HG03175 (cell line): Measurements from ENCODE around the gene CEACAM16.

Experiments used
- ATAC-seq: cut with Tn5 transposase; IDR thresholded peaks from one replicate; pipeline ENCODE4 v1.9.1; 2021; ENCODE audit warnings: mild to moderate bottlenecking, moderate library complexity; ENCODE audit not compliant: unreplicated experiment

The CEACAM16 gene

DNA sequence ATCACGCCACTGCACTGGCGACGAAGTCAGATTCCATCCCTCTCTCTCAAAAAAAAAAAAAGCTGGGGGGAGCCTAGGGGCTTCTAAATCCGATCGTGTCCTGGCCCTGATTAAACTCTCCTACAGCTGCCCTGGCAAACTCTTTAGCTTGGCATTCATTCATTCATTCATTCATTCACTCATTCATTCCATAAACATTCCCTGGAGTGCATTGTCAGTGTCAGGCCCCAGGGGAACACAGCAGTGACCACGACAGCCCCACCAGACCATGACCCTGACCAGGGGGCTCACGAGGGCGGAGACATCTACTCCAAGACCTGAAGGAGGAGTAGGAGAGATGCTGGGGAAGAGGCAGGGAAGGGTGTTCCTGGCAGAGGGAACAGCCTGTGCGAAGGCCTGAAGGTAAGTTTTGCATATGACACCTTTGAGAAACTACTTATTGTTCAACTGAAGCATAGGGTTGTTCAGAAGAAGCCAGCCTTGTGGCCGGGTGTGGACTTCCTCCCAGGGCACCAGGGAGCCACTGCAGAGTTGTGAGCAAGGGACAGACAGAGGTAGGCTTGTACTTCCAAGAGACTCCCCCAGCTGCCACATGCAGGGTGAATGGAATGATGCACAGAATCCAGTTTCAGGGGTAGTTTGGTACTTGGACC, 24.5 kb downstream of the CEACAM16 start:
- peak; percentile 26 for ATAC-seq

DNA sequence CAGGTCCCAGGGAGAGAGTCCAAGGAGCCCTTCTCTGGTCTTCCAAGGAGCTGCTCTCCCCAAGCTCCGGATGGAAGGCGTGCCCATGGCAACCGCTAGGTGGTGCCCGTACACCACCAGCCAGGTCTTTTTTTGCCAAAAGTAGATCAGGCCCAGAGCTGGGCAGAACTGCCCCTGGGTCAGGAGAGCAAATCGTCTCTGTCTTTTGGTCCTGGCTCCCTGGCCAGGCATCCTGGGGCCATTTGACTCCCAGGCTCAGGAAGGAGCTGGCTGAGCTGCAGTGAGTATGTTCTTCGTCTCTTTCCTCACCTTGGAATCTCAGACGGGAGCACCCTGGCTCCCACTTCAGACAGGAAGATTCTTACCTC, 25.0 kb downstream of the CEACAM16 start:
- peak; percentile 71 for ATAC-seq

DNA sequence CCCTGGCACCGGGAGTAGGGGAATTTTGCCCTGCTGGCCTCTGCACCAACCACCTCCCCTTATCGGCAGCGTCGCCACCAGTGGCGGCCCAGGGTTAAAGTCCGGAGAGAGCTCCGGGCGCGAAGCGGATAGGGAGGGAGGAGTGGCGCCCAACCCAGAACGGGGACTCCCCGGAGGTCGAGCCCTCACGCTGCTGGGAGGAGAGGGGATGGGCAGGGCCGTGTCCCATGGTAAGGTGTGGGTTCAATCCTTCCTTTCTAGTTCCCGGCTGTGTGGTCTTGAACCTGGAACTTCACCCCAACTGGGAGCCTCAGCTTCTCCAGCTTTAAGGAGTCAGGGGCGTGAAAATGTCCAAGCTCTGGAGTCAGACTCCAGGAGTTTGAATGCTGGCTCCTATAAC, 26.3 kb downstream of the CEACAM16 start:
- no peak for ATAC-seq

DNA sequence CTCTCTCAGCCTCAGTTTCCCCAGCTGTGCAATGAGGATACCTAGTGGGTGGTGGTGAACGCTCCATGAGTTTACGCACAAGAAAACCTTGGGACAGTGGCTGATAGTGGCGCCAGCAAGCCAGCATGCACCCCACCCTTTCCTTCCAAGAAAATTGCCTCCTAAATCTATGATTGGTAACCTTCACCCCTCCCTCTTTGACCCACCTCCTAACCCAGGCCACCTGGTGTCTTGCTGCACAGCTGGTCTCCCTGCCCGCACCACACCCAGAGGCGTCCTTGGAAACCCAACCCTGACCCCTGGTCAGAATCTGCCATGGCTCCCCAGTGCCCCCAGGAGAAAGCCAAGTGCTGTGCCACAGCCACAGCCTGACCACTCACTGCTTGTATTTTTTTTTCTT, 26.7 kb downstream of the CEACAM16 start:
- no peak for ATAC-seq

DNA sequence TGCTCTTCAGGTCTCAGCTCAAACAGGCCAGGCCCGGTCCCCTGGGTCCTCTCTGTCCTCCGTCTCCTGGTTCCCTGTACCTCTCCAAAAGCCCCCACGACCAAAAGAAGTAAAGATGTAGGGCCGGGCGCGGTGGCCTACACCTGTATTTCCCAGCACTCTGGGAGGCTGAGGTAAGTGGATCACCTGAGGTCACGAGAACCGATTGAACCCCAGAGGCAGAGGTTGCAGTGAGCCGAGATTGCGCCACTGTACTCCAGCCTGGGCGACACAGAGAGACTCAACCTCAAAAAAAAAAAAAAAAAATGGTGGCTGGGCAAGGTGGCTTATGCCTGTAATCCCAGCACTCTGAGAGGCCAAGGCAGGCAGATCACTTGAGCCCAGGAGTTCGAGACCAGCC, 27.5 kb downstream of the CEACAM16 start:
- no peak for ATAC-seq

DNA sequence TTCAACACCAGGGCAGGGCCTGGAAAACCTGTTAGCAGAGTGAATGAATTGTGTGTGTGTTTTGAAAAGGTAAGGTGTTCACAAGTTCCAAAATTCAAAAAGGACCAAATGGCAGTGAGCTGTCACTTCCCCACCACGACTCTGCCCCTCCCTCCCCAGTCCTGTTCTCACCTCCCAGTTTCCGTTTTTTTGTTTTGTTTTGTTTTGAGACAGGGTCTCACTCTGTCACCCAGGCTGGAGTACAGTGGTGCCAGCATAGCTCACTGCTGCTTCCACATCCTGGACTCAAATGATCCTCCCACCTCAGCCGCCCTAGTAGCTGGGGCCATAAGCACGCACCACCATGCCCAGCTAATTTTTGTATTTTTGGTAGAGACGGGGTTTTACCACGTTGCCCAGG, 29.2 kb downstream of the CEACAM16 start:
- ATAC-seq: no peak

DNA sequence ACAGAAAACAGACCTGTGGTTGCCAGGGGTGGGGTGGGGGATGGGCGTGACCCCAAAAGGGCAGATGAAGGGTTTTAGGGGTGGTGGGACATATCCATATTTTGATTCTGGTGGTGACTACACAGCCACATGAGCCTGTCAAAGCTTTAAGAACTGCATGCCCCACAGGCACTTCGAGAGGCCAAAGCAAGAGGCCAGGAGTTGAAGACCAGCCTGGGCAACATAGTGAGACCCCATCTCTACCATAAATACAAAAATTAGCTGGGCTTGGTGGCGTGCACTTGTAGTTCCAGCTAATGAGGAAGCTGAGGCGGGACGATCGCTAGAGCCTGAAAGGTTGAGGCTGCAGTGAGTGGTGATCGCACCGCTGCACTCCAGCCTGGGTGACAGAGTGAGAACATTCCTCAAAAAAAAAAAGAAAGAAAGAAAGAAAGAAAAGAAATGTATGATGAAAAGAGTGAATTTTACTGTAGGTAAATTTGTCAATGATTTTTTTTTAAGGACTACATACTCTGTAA, 30.6 kb downstream of the CEACAM16 start:
- ATAC-seq: no peak

DNA sequence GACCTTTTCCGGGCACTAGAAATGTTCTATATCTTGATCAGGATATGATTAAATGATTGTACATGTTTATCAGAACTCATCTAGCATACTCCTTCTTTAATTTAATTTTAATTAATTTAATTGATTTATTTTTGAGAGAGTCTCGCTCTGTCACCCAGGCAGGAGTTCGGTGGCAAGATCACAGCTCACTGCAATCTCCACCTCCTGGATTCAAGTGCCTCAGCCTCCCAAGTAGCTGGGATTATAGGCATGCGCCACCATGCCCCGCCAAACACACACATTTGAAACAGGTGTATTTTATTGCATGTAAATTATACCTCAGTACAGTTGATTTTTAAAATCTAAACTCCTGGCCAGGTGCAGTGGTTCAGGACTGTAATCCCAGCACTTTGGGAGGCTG, 32.1 kb downstream of the CEACAM16 start:
- ATAC-seq: no peak

DNA sequence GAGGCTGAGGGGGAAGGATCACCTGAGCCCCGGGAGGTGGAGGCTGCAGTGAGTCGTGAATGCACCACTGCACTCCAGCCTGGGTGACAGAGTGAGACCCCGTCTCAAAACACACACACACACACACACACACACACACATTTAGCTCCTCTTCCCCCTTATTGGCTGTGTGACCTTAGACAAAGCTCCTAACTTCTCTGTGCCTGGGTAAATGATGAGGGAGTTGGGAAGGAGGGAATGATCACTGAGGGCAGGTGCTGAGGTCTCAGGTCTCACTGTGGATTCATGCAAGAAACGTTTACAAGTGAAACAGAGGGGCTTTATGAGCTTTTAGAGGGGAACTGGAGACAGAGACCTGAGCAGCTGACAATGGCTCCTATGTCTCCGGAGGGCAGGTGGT, 32.7 kb downstream of the CEACAM16 start:
- ATAC-seq: no peak

DNA sequence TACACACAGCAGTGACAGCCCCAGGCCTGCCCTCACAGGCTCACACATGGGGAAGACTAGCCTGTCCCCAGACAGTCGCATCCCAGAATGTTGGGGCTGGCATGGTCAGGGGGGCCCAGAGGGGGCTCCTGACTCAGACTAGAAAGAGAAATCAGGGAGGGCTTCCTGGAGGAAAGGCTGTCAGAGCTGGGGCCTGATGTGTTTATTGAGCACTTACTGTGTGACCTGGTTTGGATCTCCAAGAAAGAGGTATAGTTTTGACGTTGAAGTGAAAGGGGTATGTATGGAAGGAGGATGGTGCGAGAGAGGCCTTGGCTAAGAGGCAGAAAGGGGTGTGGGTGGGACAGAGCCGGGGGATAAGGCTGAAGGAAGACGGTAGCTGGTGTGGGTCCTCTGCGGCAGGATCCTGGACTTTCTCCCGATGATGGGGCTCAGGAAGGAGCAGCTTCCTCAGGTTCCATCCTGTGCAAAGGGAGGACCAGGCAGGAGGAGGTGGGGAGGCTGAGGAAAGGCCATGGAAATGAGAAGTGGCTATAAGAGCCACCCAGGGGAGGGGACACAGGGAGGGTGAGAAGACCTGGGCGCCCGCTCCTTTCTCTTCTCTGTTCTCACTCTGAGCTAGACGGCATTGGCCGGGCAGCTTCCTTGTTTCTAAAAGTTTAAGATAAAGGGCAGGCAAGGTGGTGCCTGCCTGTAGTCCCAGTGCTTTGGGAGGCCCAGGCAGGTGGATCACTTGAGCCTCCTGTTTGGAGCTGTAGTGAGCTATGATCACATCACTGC, 33.5 kb downstream of the CEACAM16 start:
- no peak for ATAC-seq

DNA sequence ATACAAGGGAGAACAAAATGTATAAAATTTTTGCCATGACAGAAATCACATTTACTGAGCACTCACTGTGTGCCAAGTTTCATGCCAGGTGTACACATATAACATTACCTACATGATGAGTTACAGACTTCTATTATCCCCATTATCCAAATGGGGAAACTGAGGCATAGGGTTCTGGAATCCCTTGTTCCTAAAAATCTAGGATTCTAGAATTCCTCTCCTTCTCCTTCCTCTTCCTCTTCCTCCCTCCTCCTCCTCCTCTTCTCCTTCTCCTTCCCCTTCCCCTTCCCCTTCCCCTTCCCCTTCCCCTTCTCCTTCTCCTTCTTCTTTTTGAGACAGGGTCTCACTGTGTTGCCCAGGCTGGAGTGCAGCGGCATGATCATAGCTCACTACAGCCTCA, 35.4 kb downstream of the CEACAM16 start:
- ATAC-seq: no peak

DNA sequence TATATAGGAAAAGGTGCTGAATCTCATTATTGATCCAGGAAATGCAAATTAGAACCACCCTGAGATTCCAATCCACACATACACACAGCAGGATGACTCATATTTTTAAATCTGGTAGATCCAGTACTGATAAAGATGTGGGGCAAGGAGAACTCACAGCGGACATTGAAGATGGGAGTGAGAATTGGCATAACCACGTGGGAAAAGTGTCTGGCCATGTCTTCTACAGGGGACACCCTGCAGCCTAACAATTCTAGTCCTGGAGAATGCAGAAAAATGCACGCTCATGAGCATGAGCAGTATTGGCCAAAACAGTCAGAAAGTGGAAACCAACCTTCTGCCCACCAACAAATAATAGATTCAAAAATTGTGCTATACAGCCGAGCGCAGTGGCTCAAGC, 36.1 kb downstream of the CEACAM16 start:
- ATAC-seq: no peak

DNA sequence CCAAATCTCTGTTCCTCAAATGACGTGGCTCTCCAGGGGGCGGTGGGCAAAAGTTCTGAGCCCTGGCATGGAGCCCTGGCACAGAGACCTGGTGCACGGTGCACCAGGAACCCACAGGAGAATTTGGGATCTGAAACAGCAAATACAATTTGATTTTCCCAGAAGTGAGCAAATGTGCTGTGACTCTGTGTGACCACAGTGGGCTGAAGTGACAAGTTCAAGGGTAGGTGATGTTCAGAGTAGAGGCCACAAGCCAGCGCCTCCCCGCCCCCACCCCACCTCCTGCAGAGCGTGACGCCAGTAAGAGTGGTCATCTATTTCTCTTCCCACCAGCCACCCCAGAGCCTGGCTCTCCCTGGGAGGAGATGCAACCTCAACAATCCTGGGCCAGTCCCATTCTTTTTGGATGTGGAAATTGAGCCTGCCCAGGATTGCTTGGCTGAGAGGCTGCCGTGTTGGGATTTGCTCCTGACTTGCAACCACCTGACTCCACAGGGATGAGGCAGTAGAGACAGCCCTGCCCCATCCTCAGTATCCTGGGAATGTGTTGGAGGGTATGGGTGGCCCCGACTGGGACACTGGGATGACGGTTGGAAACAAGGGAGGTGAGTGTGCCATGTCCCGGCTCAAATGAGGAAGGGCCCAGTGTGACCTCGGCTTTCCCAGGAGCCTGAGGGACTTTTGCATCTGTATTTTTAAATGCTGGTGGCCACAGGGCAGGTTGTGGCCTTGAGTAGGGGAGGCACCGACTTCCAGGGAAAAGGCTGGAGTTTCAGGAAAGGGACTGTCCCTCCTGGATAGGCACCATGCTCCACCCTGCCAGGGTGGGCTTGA, 38.5 kb downstream of the CEACAM16 start:
- ATAC-seq: no peak

DNA sequence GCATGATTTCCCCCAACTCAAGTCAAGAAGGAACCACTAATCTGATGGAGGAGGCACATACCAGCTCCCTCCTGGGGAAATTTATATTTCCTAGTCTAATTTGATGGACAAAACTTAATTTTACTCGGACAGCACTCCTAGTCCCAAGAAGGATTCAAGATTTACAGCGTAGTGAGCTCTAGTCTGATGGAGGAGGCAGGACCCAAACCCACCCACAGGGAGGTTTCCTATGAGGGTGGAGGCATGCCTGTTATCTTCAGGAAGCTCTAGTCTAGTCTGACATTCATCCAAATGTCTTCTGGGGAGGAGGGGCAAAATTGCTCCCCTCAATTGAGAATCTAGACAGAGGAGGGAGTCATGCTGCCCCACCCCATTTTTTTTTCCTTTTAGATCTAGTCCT, 39.2 kb downstream of the CEACAM16 start:
- ATAC-seq: no peak

DNA sequence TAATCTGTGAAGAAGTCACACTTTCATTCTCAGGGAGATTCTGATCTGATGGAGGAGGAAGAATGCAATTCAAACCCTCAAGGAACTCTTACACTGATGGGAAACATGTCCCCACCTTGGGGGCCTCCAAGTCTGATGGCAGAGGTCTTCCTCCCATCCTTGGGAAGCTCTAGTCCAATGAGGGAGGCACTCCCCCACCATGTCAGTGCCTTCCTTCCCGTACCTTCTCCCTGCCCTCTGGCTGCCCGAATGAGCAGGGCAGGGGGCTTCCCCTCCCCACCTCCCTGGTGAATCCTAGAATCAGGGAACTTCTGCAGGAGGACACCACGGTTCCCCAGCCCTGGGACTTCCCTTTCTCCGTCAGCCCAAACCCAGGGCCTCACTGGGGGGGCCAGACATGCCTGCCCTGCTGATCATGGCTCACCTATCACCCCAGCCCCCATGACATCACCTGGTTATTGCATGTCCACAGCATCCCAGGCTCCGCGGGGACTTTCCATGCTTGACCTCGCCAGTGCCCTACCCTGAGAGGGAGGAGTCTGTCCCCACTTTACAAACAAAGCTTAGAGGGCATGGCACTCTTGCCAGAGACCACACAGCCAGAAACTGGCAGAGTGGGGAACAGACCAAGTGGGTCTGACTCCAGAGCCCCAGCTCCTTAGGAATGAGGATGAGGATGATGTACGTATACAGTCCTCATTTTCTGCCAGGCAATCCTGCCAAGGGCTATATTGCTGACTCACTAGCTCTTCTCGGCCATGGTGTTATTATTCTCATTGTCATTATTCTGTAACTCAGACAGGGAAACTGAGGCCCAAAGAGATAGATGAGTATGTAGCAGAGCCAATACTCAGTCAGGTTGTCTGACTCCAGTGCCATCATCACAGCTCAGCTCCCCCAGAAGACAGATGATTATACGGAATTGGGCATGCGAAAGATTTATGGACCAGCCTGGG, 39.9 kb downstream of the CEACAM16 start:
- ATAC-seq: no peak

DNA sequence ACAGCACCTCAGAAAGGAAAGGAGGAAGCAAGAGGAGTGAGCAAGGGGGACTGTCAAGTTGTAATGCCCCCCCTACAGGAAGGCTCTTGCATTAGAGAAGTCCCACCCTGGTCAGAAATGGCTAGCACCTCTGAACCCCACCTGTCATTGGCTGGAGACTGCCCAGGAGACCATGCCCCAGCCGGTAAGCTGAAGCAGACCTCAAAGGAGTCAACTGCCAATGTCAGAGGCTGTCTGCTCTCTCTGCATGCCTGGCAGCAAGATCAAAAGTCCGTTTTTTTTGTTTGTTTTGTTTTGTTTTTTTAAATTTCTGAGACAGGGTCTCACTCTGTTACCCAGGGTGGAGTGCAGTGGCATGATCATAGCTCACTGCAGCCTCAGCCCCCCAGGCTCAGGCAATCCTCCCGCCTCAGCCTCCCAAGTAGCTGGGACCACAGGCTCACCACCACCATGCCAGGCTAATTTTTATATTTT, 41.4 kb downstream of the CEACAM16 start:
- ATAC-seq: no peak

DNA sequence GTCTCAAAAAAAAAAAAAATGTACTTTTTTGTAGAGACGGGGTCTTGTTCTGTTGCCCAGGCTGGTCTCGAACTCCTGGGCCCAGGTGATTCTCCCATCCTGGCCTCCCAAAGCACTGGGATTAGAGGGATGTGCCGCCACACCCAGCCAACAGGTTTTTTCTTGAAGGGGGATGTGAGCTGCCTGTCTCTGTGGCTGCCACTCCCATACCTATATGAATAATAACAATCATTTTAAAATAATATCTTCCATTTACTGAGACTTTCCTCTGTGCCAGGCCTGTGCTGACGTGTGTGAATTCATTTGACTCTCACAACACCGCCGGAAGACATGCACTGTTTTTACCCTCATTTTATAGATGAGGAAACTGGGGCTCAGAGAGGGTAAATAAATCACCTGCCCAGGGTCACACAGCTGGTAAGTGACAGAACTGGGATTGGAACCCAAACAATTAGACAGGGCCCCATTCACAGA, 42.3 kb downstream of the CEACAM16 start:
- no peak for ATAC-seq

DNA sequence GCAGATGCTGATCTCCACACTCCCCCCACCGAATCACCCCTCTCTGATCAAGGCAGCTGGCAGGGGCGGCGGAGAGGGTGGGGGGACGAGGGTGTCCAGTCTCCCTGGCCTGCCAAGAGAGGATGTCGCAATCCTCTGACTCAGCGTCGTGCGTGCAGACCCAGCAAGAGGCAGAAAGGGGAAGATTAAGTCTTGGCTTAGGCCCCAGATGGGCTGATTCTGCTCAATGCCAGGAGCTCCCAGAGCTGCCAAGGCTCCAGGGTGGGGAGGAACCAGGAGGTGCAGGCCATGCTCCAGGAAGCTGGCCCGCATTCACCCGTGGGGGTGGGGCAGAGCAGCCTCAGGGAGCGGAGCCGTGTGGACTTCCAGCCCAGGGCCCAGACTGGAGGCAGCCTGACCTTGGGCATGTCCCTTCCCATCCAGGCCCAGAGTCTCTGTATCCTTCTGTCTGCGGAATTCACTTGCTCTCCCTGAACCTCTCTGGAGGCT, 42.9 kb downstream of the CEACAM16 start:
- ATAC-seq: no peak

DNA sequence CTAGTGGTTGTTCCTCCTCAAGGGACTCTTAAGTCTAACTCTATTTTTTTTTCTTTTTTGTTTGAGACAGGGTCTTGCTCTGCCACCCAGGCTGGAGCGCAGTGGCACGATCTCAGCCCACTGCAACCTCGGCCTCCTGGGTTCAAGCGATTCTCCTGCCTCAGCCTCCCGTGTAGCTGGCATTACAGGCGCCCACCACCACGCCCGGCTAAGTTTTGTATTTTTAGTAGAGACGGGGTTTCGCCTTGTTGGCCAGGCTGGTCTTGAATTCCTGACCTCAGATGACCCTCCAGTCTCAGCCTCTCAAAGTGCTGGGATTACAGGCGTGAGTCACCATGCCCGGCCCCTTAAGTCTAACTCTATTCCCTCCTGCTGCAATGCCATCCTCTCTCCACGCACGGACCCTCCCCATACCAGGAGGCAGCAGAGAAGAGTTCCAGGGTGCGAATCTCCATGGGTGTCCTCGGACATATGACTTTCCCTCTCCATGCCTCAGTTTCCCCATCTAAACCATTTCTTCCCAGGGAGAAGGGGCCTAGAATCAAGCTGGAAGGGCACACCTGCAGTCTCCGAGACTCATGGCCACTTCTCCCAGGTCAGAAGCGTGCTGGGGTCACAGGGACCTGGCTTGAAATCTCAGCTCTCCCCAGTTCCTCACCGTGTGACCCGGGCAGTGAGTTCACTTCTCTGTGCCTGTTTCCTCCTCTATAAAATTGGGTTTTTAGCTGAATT, 43.5 kb downstream of the CEACAM16 start:
- ATAC-seq: no peak
